GM23338 (cell line): ENCODE results near the gene RHBDL3.

Experiments
- CREB1 ChIP-seq: fragments of 250-450 bp; sonication (Bioruptor Pico); IDR thresholded peaks from 2 replicates; pipeline ENCODE4 v1.5.0; 2020; ENCODE audit warnings: low read depth, mild to moderate bottlenecking, moderate library complexity
- POLR2AphosphoS5 ChIP-seq: IDR thresholded peaks from 2 replicates; pipeline ENCODE4 v1.6.1; 2016; ENCODE audit warnings: antibody characterized with exemption, low read depth
- TF ChIP-seq, protein P1 (sequence below), 2 experiments: fragments of 200-600 bp in 1 of 2; sonication (generic) in 1 of 2; conservative IDR thresholded peaks; 2 replicates each; pipeline versions ENCODE4 v1.5.1 to v1.6.1; 2016 to 2017; ENCODE audit warnings: antibody characterized with exemption in 2 of 2, low read depth in 2 of 2, mild to moderate bottlenecking in 2 of 2, moderate library complexity in 1 of 2

DNA sequence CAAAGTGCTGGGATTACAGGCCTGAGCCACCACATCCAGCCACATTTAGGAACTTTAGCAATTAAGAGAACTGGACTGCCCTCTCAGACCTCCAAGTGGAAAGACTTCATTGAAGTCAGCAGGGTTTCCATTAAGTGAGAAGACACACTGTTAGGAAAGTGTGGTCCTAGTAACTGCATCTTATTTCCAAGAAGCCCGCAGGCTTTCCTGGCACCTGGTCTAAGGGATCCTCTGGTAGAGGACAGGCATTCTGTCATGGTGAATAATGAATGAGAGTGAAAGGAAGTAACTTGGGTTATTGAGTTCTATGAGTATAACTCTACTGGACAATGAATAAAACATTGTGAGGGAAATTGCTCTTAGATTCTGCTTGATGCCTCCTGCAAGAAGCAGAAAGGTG is 62.3 kb downstream of the RHBDL3 start:
- TF ChIP-seq, protein P1, sequence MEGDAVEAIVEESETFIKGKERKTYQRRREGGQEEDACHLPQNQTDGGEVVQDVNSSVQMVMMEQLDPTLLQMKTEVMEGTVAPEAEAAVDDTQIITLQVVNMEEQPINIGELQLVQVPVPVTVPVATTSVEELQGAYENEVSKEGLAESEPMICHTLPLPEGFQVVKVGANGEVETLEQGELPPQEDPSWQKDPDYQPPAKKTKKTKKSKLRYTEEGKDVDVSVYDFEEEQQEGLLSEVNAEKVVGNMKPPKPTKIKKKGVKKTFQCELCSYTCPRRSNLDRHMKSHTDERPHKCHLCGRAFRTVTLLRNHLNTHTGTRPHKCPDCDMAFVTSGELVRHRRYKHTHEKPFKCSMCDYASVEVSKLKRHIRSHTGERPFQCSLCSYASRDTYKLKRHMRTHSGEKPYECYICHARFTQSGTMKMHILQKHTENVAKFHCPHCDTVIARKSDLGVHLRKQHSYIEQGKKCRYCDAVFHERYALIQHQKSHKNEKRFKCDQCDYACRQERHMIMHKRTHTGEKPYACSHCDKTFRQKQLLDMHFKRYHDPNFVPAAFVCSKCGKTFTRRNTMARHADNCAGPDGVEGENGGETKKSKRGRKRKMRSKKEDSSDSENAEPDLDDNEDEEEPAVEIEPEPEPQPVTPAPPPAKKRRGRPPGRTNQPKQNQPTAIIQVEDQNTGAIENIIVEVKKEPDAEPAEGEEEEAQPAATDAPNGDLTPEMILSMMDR (conservative IDR thresholded peaks at IDR 0.05; ENCODE audit: low read depth in 2 of 2): no peak
- TF ChIP-seq POLR2AphosphoS5 (no peak), CREB1 (CRISPR knock-in tag) (no peak)
